ENCODE results near the gene RAB5B. TPM values are rescaled to one million over a fixed set of nuclear protein-coding genes. Genes with fewer than 3 reads are reported as not detected.
A peak's percentile ranks its signal among the peaks of the same experiment; 100 is the strongest.

RAB5B gene
- total RNA-seq, 2 experiments from 2014 or later, result 21.6 to 47.2 TPM

- Histone ChIP-seq H3K9me2 (ENCODE audit: insufficient read depth, low read length) (no peaks in the 10 kb centered on the region), H3K36me3 (ENCODE audit: insufficient read depth, low read length) (peaks cover 38% of the 10 kb centered on the region), H4K20me1 (ENCODE audit: insufficient read depth, low read length) (peaks cover 11% of the 10 kb centered on the region; the same call in 1 of the 2 replicates), H3K4me2 (ENCODE audit: low read length) (peak within 1 kb of the TSS; percentile 86), H3K27ac (ENCODE audit: low read depth, low read length, poor library complexity, severe bottlenecking) (peak within 1 kb of the TSS; percentile 99), H3K4me3 (ENCODE audit: low read depth, low read length, poor library complexity, severe bottlenecking) (peak within 1 kb of the TSS; percentile 78), H3K79me2 (ENCODE audit: insufficient read depth, low read depth, low read length) (peaks cover 65% of the 10 kb centered on the region), H2AFZ (ENCODE audit: low read length) (peak within 1 kb of the TSS; percentile 2; the same call in 1 of the 2 replicates), H3K4me1 (ENCODE audit: insufficient read depth, low read length, poor library complexity, severe bottlenecking) (peaks cover 49% of the 10 kb centered on the region), H3K9me3 (ENCODE audit: low read length) (no peaks in the 10 kb centered on the region)
- ChIA-PET CTCF (ENCODE audit: unreplicated experiment) (no interaction called here), POLR2A (interaction anchor here (0.5 to 1.2 kb wide), 5 partner anchors 68 to 1670 kb away, joined by 3 to 8 read pairs (median 3); partner anchors contain the start of genes ORMDL2 and SARNP)
- TF ChIP-seq, protein P1, sequence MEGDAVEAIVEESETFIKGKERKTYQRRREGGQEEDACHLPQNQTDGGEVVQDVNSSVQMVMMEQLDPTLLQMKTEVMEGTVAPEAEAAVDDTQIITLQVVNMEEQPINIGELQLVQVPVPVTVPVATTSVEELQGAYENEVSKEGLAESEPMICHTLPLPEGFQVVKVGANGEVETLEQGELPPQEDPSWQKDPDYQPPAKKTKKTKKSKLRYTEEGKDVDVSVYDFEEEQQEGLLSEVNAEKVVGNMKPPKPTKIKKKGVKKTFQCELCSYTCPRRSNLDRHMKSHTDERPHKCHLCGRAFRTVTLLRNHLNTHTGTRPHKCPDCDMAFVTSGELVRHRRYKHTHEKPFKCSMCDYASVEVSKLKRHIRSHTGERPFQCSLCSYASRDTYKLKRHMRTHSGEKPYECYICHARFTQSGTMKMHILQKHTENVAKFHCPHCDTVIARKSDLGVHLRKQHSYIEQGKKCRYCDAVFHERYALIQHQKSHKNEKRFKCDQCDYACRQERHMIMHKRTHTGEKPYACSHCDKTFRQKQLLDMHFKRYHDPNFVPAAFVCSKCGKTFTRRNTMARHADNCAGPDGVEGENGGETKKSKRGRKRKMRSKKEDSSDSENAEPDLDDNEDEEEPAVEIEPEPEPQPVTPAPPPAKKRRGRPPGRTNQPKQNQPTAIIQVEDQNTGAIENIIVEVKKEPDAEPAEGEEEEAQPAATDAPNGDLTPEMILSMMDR (conservative IDR thresholded peaks at IDR 0.05; ENCODE audit: low read length), result peak; percentile 86
- TF ChIP-seq EZH2phosphoT487 (IDR thresholded peaks at IDR 0.05; ENCODE audit: borderline replicate concordance, low read depth, low read length), result no peak
- no TSS peak for BruUV-seq (replicated peaks)
- intact Hi-C loops (cut with micrococcal nuclease; ENCODE audit: unreplicated experiment), result loop anchor here (1.0 kb wide), 1 partner anchor 9 kb away; no protein-coding TSS in a partner anchor
- DNase-seq (ENCODE audit: low spot score), result peak; percentile 83
Measured at GRCh38 chr12:55930771-55931316, 43.0 kb upstream of the RAB5B start, which contains the start of gene DGKA. DGKA (plus strand) TSS chr12:55931162; CDS start chr12:55936504, 5,342 bp downstream.

DNA sequence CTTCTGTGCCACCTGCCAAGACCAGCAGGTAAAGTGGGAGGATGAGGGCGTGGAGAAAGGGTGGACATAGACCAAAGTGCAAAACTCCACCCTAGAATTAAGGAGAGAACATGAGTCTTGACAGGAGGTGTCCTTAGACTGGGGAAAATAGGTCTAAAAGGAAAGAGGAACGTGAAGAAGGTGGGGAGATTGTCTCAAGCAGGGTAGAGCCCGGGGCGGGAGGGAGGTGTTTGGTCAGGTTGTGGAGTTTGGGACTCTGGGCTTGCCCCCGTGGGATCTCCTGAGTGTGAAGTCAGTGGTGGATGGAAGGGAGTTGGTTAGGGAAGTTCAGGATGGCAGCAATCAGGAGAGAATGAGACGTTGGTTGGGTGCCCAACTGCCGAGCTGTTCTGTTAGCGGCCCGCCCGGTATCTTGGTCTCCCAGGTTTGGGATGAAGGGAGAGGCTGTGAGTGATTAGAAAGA lies 42.5 kb upstream of the RAB5B start:
- DNase-seq (ENCODE audit: low spot score), result no peak
- Histone ChIP-seq H3K4me1 (ENCODE audit: insufficient read depth, low read length, poor library complexity, severe bottlenecking) (peaks cover 49% of the 10 kb centered on the region), H3K27ac (ENCODE audit: low read depth, low read length, poor library complexity, severe bottlenecking) (peak overlapping the region; percentile 99), H3K36me3 (ENCODE audit: insufficient read depth, low read length) (peaks cover 39% of the 10 kb centered on the region), H3K4me2 (ENCODE audit: low read length) (peak overlapping the region; percentile 86), H2AFZ (ENCODE audit: low read length) (peak overlapping the region; percentile 2; the same call in 1 of the 2 replicates), H3K9me2 (ENCODE audit: insufficient read depth, low read length) (no peaks in the 10 kb centered on the region), H3K79me2 (ENCODE audit: insufficient read depth, low read depth, low read length) (peaks cover 60% of the 10 kb centered on the region), H4K20me1 (ENCODE audit: insufficient read depth, low read length) (peaks cover 11% of the 10 kb centered on the region; the same call in 1 of the 2 replicates), H3K4me3 (ENCODE audit: low read depth, low read length, poor library complexity, severe bottlenecking) (peak overlapping the region; percentile 78), H3K9me3 (ENCODE audit: low read length) (no peaks in the 10 kb centered on the region)
- ChIA-PET CTCF (ENCODE audit: unreplicated experiment) (no interaction called here), POLR2A (interaction anchor here (0.6 to 3.1 kb wide), 7 partner anchors 54 to 182 kb away, joined by 3 to 18 read pairs (median 3); partner anchors contain the start of genes DNAJC14, ORMDL2 and SARNP)
- TF ChIP-seq EZH2phosphoT487 (IDR thresholded peaks at IDR 0.05; ENCODE audit: borderline replicate concordance, low read depth, low read length), result no peak
- TF ChIP-seq, protein P1 (conservative IDR thresholded peaks at IDR 0.05; ENCODE audit: low read length), result no peak
- no TSS peak for BruUV-seq (replicated peaks)
- intact Hi-C loops (cut with micrococcal nuclease; ENCODE audit: unreplicated experiment), result no loop called here

All from OCI-LY7 (cell line).